IPS-NIHi7 (cell line): ENCODE results near the gene ADAMTS6.

Experiments used
- DNase-seq: peaks from one replicate; pipeline ENCODE4 v3.0.0; 2012; ENCODE audit warnings: mixed read lengths; ENCODE audit errors: extremely low spot score

Gene ADAMTS6

GRCh38 chr5:65103756-65104440 is 377.8 kb downstream of the ADAMTS6 start:
- no peak for DNase-seq

GRCh38 chr5:65102976-65103711 is 378.6 kb downstream of the ADAMTS6 start:
- peak; percentile 81 for DNase-seq

GRCh38 chr5:65102371-65102975 is 379.2 kb downstream of the ADAMTS6 start:
- DNase-seq: no peak

- no peak for DNase-seq
These were observed 380.1 kb downstream of the ADAMTS6 start for GRCh38 chr5:65101632-65102100.

GRCh38 chr5:65100911-65101631 is 380.6 kb downstream of the ADAMTS6 start:
- peak; percentile 89 for DNase-seq
